Keratinocyte (primary cell): ENCODE results near the gene KYNU. TPM values are rescaled to one million over a fixed set of nuclear protein-coding genes. Genes with fewer than 3 reads are reported as not detected.

Experiments used
- DNase-seq: peaks from one replicate; pipeline ENCODE4 v3.0.0-alpha.2; 2011; ENCODE audit warnings: low read depth, missing footprints, low spot score
- FAIRE-seq: peaks from 2 replicates; lab custom pipeline; 2011; peaks lifted over from hg19 to GRCh38; lab: Jason Lieb, UNC
- H2AFZ ChIP-seq: 2 replicates; pipeline ENCODE4 v1.6.0; 2012; ENCODE audit warnings: low read length, control low read depth, inconsistent platforms; ENCODE audit not compliant: control insufficient read depth
- H3K27ac ChIP-seq: 2 replicates; pipeline ENCODE4 v1.5.1; 2011; ENCODE audit warnings: low read length; ENCODE audit not compliant: control insufficient read depth, insufficient read depth
- H3K27me3 ChIP-seq: 3 replicates; pipeline ENCODE4 v1.6.0; 2011; ENCODE audit warnings: low read length; ENCODE audit not compliant: control insufficient read depth, insufficient read depth; ENCODE audit errors: extremely low read depth
- H3K36me3 ChIP-seq, 2 experiments: 2 replicates in 1 of 2; 3 replicates in 1 of 2; pipeline ENCODE4 v1.5.1; 2011; ENCODE audit warnings: low read length in 2 of 2, mild to moderate bottlenecking in 1 of 2; ENCODE audit not compliant: control insufficient read depth in 2 of 2, insufficient read depth in 2 of 2; ENCODE audit errors: extremely low read depth in 1 of 2
- H3K4me1 ChIP-seq: 3 replicates; pipeline ENCODE4 v1.5.1; 2011; ENCODE audit warnings: low read length; ENCODE audit not compliant: control insufficient read depth, insufficient read depth; ENCODE audit errors: extremely low read depth
- H3K4me2 ChIP-seq: 3 replicates; pipeline ENCODE4 v1.6.0; 2011; ENCODE audit warnings: low read depth, low read length; ENCODE audit not compliant: control insufficient read depth, insufficient read depth; ENCODE audit errors: extremely low read depth
- H3K4me3 ChIP-seq, 3 experiments: fragments of 200-600 bp in 1 of 3; sonication (generic) in 1 of 3; 2 replicates in 2 of 3; 3 replicates in 1 of 3; pipeline ENCODE4 v1.5.1; 2011 to 2016; ENCODE audit warnings: low read length in 3 of 3, mild to moderate bottlenecking in 3 of 3, control low read depth in 2 of 3, inconsistent platforms in 1 of 3, low read depth in 1 of 3, mixed read lengths in 1 of 3, mixed run types in 1 of 3, moderate library complexity in 1 of 3; ENCODE audit not compliant: control insufficient read depth in 2 of 3, insufficient read depth in 2 of 3; ENCODE audit errors: extremely low read depth in 1 of 3
- H3K79me2 ChIP-seq: 2 replicates; pipeline ENCODE4 v1.6.0; 2012; ENCODE audit warnings: low read length; ENCODE audit not compliant: control insufficient read depth, insufficient read depth
- H3K9ac ChIP-seq: 3 replicates; pipeline ENCODE4 v1.6.0; 2011; ENCODE audit warnings: low read length; ENCODE audit not compliant: control insufficient read depth, insufficient read depth; ENCODE audit errors: extremely low read depth
- H3K9me1 ChIP-seq: 3 replicates; pipeline ENCODE4 v1.6.0; 2011; ENCODE audit warnings: low read length; ENCODE audit not compliant: control insufficient read depth, insufficient read depth; ENCODE audit errors: extremely low read depth
- H3K9me3 ChIP-seq: 2 replicates; pipeline ENCODE4 v1.5.1; 2012; ENCODE audit warnings: low read depth, low read length; ENCODE audit not compliant: control insufficient read depth
- H4K20me1 ChIP-seq: 3 replicates; pipeline ENCODE4 v1.6.0; 2011; ENCODE audit warnings: low read length; ENCODE audit not compliant: control insufficient read depth, insufficient read depth; ENCODE audit errors: extremely low read depth
- CTCF ChIP-seq, 3 experiments: IDR thresholded peaks in 1 of 3; conservative IDR thresholded peaks in 1 of 3; optimal IDR thresholded peaks in 1 of 3; 2 replicates in 2 of 3; 3 replicates in 1 of 3; pipeline versions ENCODE3 to v1.5.1; 2011; ENCODE audit warnings: low read length in 3 of 3, mild to moderate bottlenecking in 3 of 3, moderate library complexity in 2 of 3, control low read depth in 1 of 3, inconsistent platforms in 1 of 3; ENCODE audit not compliant: insufficient read depth in 2 of 3; ENCODE audit errors: extremely low read depth in 1 of 3
- EZH2 ChIP-seq: IDR thresholded peaks from one replicate; pipeline ENCODE4 v1.6.1; 2012; ENCODE audit warnings: inconsistent platforms, mild to moderate bottlenecking, low read length, moderate library complexity
- dilution Hi-C: fragments of 300-500 bp; cut with MboI; formaldehyde crosslinking; loops from one replicate; pipeline ENCODE4 v1.7.0; 2020; ENCODE audit warnings: low sequenced_read_pairs; ENCODE audit not compliant: extremely low pct_ligation_motif_present
- polyA plus RNA-seq, 5 experiments: library from polyadenylated mRNA; depleted of rRNA in 3 of 5; stranded (reverse) in 3 of 5; stranded (forward) in 1 of 5; unstranded in 1 of 5; fragments of >200 nt; gene quantifications; 1 replicate in 1 of 5; 2 replicates in 3 of 5; 3 replicates in 1 of 5; pipeline versions ENCODE4 v1.2.1 to v1.2.3, GENCODE V29; 2011 to 2012; ENCODE audit warnings: missing spikeins in 2 of 5, low read depth in 1 of 5, low replicate concordance in 1 of 5

The KYNU gene
- polyA plus RNA-seq, 1 donor (not counting 4 experiments of a cell fraction or from before 2014, with no cell fraction given) = 3.9 TPM

- DNase-seq (no peak), FAIRE-seq (no peak)
- H3K27me3 ChIP-seq = no peaks in the 10 kb centered on the region
- H3K9me3 ChIP-seq = no peaks in the 10 kb centered on the region
- no peaks in the 10 kb centered on the region for H3K9me1 ChIP-seq
- H3K9ac ChIP-seq = no peak overlapping the region
- H3K36me3 ChIP-seq = no peaks in the 10 kb centered on the region
- no peak overlapping the region for H3K27ac ChIP-seq
- H3K4me2 ChIP-seq = no peak overlapping the region
- no peak for TF ChIP-seq CTCF (optimal IDR thresholded peaks at IDR 0.05 in 1 of 3, IDR thresholded peaks at IDR 0.05 in 1 of 3, conservative IDR thresholded peaks at IDR 0.05 in 1 of 3; ENCODE audit: extremely low read depth in 1 of 3, insufficient read depth in 2 of 3, low read length in 3 of 3)
- H3K4me3 ChIP-seq = no peak overlapping the region
- peaks cover 12% of the 10 kb centered on the region for H3K4me1 ChIP-seq
- no peak overlapping the region for H2AFZ ChIP-seq
- H4K20me1 ChIP-seq = no peaks in the 10 kb centered on the region
- no peaks in the 10 kb centered on the region for H3K79me2 ChIP-seq
- dilution Hi-C loops = no loop called here
Measured at GRCh38 chr2:143075711-143076110, 198.2 kb downstream of the KYNU start.

- Histone ChIP-seq H3K27me3 (no peaks in the 10 kb centered on the region), H3K4me3 (no peak overlapping the region), H3K9ac (no peak overlapping the region), H2AFZ (no peak overlapping the region), H3K4me1 (no peaks in the 10 kb centered on the region), H3K27ac (no peak overlapping the region), H3K9me1 (no peaks in the 10 kb centered on the region), H3K36me3 (no peaks in the 10 kb centered on the region), H3K79me2 (no peaks in the 10 kb centered on the region), H3K9me3 (no peaks in the 10 kb centered on the region), H3K4me2 (no peak overlapping the region), H4K20me1 (no peaks in the 10 kb centered on the region)
- FAIRE-seq = no peak
- dilution Hi-C loops = no loop called here
- TF ChIP-seq EZH2 (no peak), CTCF (optimal IDR thresholded peaks at IDR 0.05 in 1 of 3, IDR thresholded peaks at IDR 0.05 in 1 of 3, conservative IDR thresholded peaks at IDR 0.05 in 1 of 3; ENCODE audit: extremely low read depth in 1 of 3, insufficient read depth in 2 of 3, low read length in 3 of 3) (no peak)
- DNase-seq = no peak
Measured at GRCh38 chr2:143078104-143078503, 200.6 kb downstream of the KYNU start.
